ENCODE data around the gene RPL36AL.
"Not testable (repeated sequence)": the region's sequence is repeated elsewhere in the genome, so short reads cannot be mapped to it uniquely, and the experiment has no call there.

- TF ChIP-seq, protein P1, sequence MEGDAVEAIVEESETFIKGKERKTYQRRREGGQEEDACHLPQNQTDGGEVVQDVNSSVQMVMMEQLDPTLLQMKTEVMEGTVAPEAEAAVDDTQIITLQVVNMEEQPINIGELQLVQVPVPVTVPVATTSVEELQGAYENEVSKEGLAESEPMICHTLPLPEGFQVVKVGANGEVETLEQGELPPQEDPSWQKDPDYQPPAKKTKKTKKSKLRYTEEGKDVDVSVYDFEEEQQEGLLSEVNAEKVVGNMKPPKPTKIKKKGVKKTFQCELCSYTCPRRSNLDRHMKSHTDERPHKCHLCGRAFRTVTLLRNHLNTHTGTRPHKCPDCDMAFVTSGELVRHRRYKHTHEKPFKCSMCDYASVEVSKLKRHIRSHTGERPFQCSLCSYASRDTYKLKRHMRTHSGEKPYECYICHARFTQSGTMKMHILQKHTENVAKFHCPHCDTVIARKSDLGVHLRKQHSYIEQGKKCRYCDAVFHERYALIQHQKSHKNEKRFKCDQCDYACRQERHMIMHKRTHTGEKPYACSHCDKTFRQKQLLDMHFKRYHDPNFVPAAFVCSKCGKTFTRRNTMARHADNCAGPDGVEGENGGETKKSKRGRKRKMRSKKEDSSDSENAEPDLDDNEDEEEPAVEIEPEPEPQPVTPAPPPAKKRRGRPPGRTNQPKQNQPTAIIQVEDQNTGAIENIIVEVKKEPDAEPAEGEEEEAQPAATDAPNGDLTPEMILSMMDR (IDR thresholded peaks at IDR 0.05), result not testable (repeated sequence)
- not testable (repeated sequence) for TF ChIP-seq POLR2A (IDR thresholded peaks at IDR 0.05)
These were observed 37.1 kb upstream of the RPL36AL start for GRCh38 chr14:49657500-49657899.
